BJ (cell line): Measurements from ENCODE around the gene CLEC16A. TPM values are rescaled to one million over a fixed set of nuclear protein-coding genes. Genes with fewer than 3 reads are reported as not detected.

Experiments
- CTCF ChIA-PET: fragments of 350-600 bp; formaldehyde crosslinking; extraction: SDS; loops from one replicate; lab custom pipeline; 2021; ENCODE audit warnings: antibody characterized with exemption, inconsistent platforms; lab: Yijun Ruan, JAX
- POLR2A ChIA-PET: fragments of 300-600 bp; sonication (Branson Sonifier 250); formaldehyde crosslinking; extraction: SDS; loops from one replicate; lab custom pipeline; 2021; ENCODE audit warnings: antibody characterized with exemption; lab: Charles Lee
- DNase-seq: peaks from one replicate; pipeline ENCODE4 v3.0.0-alpha.2; 2011; ENCODE audit warnings: low read depth
- H3K27me3 ChIP-seq: 2 replicates; pipeline ENCODE4 v1.6.0; 2011; ENCODE audit warnings: low read length; ENCODE audit not compliant: control insufficient read depth, insufficient read depth
- H3K36me3 ChIP-seq: 2 replicates; pipeline ENCODE4 v1.5.1; 2011; ENCODE audit warnings: low read length; ENCODE audit not compliant: control insufficient read depth, insufficient read depth
- H3K4me3 ChIP-seq: 2 replicates; pipeline ENCODE4 v1.5.1; 2011; ENCODE audit warnings: low read depth, mild to moderate bottlenecking, control low read depth, low read length
- polyA plus RNA-seq: library from polyadenylated mRNA; depleted of rRNA; stranded (reverse); fragments of >200 nt; gene quantifications from 2 replicates; pipeline ENCODE4 v1.2.3, GENCODE V29; 2011
- TF ChIP-seq, protein P1 (sequence below): IDR thresholded peaks from 2 replicates; pipeline ENCODE4 v1.5.1; 2011; ENCODE audit warnings: low read depth, mild to moderate bottlenecking, control low read depth, inconsistent platforms, low read length, moderate library complexity; ENCODE audit not compliant: insufficient read depth

CLEC16A gene
- polyA plus RNA-seq, 1 experiment: 8.7 TPM

DNA sequence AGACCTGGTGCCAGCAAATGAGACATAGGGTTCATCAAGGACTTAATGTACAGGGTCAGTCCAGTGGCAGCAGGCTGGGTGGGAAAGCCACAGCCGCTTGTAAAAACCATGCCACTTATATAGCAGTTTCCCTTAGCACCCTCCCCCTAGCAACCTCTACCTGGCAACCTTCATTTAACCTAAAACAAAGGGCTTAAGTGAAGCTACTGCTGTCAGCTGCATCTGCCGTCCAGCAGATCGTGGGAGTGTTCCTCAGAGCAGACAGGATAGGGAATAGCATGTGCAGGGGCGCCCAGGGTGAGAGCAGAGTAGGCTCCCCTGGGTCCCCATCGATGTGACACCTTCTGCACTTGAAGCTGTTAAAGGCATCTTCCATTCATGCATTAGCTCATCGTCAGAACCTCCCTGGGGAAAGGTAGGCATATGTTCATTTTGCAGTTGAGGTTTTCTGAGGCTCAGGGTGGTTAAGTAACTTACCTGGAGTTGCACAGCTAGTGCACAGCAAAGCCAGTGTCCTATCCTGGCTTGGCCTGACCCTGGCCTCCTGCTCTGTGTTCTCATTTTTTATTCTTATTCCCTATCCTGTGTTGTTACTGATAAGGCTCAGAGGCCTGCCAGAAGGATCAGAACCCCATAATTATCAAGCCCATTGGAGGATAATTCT lies 199.1 kb downstream of the CLEC16A start:
- Histone ChIP-seq H3K36me3 (no peaks in the 10 kb centered on the region; the same call in 1 of the 2 replicates), H3K4me3 (no peak overlapping the region), H3K27me3 (no peaks in the 10 kb centered on the region)
- DNase-seq: no peak
- ChIA-PET POLR2A (no interaction called here), CTCF (interaction anchor here (1.2 to 1.4 kb wide), 2 partner anchors 10 to 18 kb away, joined by 3 to 5 read pairs; no protein-coding TSS in a partner anchor)
- TF ChIP-seq, protein P1, sequence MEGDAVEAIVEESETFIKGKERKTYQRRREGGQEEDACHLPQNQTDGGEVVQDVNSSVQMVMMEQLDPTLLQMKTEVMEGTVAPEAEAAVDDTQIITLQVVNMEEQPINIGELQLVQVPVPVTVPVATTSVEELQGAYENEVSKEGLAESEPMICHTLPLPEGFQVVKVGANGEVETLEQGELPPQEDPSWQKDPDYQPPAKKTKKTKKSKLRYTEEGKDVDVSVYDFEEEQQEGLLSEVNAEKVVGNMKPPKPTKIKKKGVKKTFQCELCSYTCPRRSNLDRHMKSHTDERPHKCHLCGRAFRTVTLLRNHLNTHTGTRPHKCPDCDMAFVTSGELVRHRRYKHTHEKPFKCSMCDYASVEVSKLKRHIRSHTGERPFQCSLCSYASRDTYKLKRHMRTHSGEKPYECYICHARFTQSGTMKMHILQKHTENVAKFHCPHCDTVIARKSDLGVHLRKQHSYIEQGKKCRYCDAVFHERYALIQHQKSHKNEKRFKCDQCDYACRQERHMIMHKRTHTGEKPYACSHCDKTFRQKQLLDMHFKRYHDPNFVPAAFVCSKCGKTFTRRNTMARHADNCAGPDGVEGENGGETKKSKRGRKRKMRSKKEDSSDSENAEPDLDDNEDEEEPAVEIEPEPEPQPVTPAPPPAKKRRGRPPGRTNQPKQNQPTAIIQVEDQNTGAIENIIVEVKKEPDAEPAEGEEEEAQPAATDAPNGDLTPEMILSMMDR: no peak

GRCh38 chr16:11144122-11144521 lies 199.8 kb downstream of the CLEC16A start:
- no peak for DNase-seq
- Histone ChIP-seq H3K36me3 (no peaks in the 10 kb centered on the region; the same call in 1 of the 2 replicates), H3K4me3 (no peak overlapping the region), H3K27me3 (no peaks in the 10 kb centered on the region)
- ChIA-PET POLR2A (no interaction called here), CTCF (interaction anchor here (1.0 to 2.2 kb wide), 6 partner anchors 10 to 44 kb away, joined by 3 to 6 read pairs (median 3); no protein-coding TSS in a partner anchor)
- TF ChIP-seq, protein P1: no peak

- no peak overlapping the region for H3K4me3 ChIP-seq
- TF ChIP-seq, protein P1: no peak
- no peaks in the 10 kb centered on the region; the same call in 1 of the 2 replicates for H3K36me3 ChIP-seq
- ChIA-PET CTCF (interaction anchor here (1.0 to 2.2 kb wide), 3 partner anchors 9 to 45 kb away, joined by 3 to 6 read pairs (median 3); no protein-coding TSS in a partner anchor), POLR2A (no interaction called here)
- DNase-seq: no peak
- H3K27me3 ChIP-seq: no peaks in the 10 kb centered on the region
Observed at GRCh38 chr16:11145173-11145818, 200.9 kb downstream of the CLEC16A start.

DNA sequence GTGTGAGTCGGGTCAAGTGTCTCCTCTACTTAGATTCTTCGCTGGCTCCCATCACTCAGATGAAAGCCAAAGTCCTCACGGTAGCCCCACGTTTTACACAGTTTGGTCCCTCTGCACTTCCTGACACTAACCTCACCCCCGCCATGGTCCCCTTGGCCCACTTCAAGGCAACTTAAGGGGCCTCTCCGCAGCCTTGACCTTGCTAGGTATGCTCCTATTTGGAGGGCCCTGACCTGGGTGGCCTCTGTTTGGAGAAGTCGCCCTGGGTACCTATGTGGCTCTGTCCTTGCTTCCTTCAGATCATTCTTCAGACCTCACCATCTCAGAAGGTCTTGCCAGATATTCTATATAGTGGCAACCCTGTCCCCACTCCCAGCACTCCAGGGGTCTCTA lies 201.5 kb downstream of the CLEC16A start:
- Histone ChIP-seq H3K36me3 (no peaks in the 10 kb centered on the region; the same call in 1 of the 2 replicates), H3K4me3 (no peak overlapping the region), H3K27me3 (no peaks in the 10 kb centered on the region)
- TF ChIP-seq, protein P1: no peak
- DNase-seq: no peak
- ChIA-PET POLR2A (no interaction called here), CTCF (interaction anchor here (2.2 kb wide), 1 partner anchor 9 kb away, joined by 6 read pairs; no protein-coding TSS in a partner anchor)

- no peak for DNase-seq
- ChIA-PET POLR2A (no interaction called here), CTCF (no interaction called here)
- TF ChIP-seq, protein P1: no peak
- Histone ChIP-seq H3K4me3 (no peak overlapping the region), H3K36me3 (no peaks in the 10 kb centered on the region; the same call in 1 of the 2 replicates), H3K27me3 (no peaks in the 10 kb centered on the region)
Observed at GRCh38 chr16:11147033-11147753, 202.8 kb downstream of the CLEC16A start.
